SK-N-SH (cell line): ENCODE measurements around the gene NCOA5.

Experiments used
- RAD21 ChIP-seq: IDR thresholded peaks from 2 replicates; pipeline ENCODE4 v1.6.1; 2012; ENCODE audit warnings: mild to moderate bottlenecking, low read length
- TF ChIP-seq, protein P1 (sequence below): fragments of 200-600 bp; sonication (generic); IDR thresholded peaks from 2 replicates; pipeline ENCODE4 v1.6.1; 2017; ENCODE audit warnings: antibody characterized with exemption, mild to moderate bottlenecking, moderate library complexity
- TF ChIP-seq, protein P2 (sequence below): IDR thresholded peaks from 2 replicates; pipeline ENCODE4 v1.6.1; 2012; ENCODE audit warnings: mild to moderate bottlenecking, low read depth, low read length, moderate library complexity

DNA sequence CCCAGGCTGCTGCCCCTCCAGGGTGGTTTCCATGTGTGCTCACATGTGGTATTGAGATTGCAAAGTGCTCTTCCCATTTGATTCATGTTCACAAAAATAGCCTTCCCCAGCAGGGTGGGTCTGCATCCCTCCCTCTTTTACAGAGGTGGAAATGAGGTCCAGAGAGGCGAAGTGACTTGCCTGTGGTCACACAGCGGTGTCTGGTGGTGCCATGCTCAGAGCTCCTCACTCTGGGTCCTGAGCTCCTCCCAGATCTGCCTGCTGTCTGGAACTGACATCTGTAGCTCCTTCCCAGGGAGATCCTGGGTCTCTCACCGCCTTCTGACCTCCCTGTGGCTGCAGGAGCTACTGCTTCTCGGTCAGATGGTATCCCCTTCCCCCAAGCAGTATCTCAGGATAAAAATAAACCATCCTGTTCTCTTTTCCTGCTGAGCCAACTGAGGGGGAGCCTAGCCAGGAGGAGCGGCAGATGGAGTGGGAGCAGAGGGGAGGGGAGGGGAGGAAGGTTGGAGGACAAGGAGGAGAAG lies 40.3 kb upstream of the NCOA5 start:
- TF ChIP-seq RAD21: no peak
- TF ChIP-seq, protein P1, sequence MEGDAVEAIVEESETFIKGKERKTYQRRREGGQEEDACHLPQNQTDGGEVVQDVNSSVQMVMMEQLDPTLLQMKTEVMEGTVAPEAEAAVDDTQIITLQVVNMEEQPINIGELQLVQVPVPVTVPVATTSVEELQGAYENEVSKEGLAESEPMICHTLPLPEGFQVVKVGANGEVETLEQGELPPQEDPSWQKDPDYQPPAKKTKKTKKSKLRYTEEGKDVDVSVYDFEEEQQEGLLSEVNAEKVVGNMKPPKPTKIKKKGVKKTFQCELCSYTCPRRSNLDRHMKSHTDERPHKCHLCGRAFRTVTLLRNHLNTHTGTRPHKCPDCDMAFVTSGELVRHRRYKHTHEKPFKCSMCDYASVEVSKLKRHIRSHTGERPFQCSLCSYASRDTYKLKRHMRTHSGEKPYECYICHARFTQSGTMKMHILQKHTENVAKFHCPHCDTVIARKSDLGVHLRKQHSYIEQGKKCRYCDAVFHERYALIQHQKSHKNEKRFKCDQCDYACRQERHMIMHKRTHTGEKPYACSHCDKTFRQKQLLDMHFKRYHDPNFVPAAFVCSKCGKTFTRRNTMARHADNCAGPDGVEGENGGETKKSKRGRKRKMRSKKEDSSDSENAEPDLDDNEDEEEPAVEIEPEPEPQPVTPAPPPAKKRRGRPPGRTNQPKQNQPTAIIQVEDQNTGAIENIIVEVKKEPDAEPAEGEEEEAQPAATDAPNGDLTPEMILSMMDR: no peak
- TF ChIP-seq, protein P2, sequence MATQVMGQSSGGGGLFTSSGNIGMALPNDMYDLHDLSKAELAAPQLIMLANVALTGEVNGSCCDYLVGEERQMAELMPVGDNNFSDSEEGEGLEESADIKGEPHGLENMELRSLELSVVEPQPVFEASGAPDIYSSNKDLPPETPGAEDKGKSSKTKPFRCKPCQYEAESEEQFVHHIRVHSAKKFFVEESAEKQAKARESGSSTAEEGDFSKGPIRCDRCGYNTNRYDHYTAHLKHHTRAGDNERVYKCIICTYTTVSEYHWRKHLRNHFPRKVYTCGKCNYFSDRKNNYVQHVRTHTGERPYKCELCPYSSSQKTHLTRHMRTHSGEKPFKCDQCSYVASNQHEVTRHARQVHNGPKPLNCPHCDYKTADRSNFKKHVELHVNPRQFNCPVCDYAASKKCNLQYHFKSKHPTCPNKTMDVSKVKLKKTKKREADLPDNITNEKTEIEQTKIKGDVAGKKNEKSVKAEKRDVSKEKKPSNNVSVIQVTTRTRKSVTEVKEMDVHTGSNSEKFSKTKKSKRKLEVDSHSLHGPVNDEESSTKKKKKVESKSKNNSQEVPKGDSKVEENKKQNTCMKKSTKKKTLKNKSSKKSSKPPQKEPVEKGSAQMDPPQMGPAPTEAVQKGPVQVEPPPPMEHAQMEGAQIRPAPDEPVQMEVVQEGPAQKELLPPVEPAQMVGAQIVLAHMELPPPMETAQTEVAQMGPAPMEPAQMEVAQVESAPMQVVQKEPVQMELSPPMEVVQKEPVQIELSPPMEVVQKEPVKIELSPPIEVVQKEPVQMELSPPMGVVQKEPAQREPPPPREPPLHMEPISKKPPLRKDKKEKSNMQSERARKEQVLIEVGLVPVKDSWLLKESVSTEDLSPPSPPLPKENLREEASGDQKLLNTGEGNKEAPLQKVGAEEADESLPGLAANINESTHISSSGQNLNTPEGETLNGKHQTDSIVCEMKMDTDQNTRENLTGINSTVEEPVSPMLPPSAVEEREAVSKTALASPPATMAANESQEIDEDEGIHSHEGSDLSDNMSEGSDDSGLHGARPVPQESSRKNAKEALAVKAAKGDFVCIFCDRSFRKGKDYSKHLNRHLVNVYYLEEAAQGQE: no peak
